Esophagus muscularis mucosa (tissue), 4 donors: Measurements from ENCODE around the gene SMC6.

Source experiments
- EP300 ChIP-seq: sonication (generic); formaldehyde crosslinking; IDR thresholded peaks from one replicate; pipeline ENCODE4 v1.6.1; 2017; ENCODE audit warnings: antibody characterized with exemption
- POLR2A ChIP-seq: fragments of 450-650 bp; IDR thresholded peaks from one replicate; pipeline ENCODE4 v1.6.1; 2017; ENCODE audit warnings: antibody characterized with exemption, moderate library complexity, mild to moderate bottlenecking, low read depth
- POLR2AphosphoS5 ChIP-seq, 2 donors: sonication (generic); formaldehyde crosslinking; IDR thresholded peaks; one replicate each; pipeline ENCODE4 v1.6.1; 2017; ENCODE audit warnings: antibody characterized with exemption in 2 of 2
- TF ChIP-seq, protein P1 (sequence below), 3 experiments: fragments of 200-600 bp in 2 of 3; fragments of 450-650 bp in 1 of 3; sonication (generic) in 2 of 3; IDR thresholded peaks; one replicate each; pipeline ENCODE4 v1.5.1; 2017 to 2019; ENCODE audit warnings: antibody characterized with exemption in 3 of 3, mild to moderate bottlenecking in 2 of 3, moderate library complexity in 1 of 3

GRCh38 chr2:17708501-17708900 is 45.1 kb downstream of the SMC6 start:
- TF ChIP-seq, protein P1, sequence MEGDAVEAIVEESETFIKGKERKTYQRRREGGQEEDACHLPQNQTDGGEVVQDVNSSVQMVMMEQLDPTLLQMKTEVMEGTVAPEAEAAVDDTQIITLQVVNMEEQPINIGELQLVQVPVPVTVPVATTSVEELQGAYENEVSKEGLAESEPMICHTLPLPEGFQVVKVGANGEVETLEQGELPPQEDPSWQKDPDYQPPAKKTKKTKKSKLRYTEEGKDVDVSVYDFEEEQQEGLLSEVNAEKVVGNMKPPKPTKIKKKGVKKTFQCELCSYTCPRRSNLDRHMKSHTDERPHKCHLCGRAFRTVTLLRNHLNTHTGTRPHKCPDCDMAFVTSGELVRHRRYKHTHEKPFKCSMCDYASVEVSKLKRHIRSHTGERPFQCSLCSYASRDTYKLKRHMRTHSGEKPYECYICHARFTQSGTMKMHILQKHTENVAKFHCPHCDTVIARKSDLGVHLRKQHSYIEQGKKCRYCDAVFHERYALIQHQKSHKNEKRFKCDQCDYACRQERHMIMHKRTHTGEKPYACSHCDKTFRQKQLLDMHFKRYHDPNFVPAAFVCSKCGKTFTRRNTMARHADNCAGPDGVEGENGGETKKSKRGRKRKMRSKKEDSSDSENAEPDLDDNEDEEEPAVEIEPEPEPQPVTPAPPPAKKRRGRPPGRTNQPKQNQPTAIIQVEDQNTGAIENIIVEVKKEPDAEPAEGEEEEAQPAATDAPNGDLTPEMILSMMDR (IDR thresholded peaks at IDR 0.05): no peak
- TF ChIP-seq POLR2A (no peak), POLR2AphosphoS5 (IDR thresholded peaks at IDR 0.05) (no peak), EP300 (no peak)
